ENCODE results near the gene IPO11. TPM values are rescaled to one million over a fixed set of nuclear protein-coding genes. Genes with fewer than 3 reads are reported as not detected.

The IPO11 gene
- 23.3 TPM for total RNA-seq
- 1 to 10 TPM; 3.7 to 9.5 (median 5.5) TPM for polyA plus RNA-seq

DNA sequence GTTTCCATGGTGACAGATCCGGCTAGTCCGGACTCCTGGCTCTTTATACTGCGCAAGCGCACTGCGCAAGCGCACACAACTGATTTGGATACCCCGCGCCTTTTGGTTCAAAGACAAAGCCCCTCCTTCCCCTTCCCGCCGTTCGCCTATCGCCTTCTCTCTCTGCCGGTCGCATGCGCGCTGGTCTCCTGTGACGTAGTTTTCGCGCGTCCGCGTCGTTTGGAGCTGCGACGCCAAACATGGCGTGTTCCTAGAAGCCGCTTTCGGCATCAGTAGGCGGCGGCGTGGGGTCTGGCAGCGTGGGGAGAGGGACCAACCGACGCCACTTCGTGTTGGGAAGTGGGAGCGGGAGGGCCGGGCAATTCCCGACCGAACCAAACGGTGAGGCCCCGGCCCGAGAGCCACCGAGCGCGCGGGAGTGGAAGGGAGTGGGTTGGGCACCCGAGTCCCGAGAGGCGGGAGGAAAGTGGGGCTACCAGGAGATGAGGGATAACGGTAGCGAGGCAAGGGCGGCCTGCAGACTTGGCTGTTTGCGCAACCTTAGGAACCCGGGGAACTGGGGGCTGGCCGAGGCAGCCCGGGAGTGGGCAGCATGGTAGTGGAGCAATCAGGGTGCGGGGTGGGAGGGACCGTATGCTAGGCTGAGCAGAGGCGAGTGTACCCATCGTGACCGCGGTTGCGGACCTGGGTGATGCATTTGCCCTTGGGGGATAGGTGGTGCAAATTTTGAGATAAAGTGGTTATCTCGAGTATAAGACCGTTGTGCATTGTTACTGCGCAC lies at the start of gene IPO11:
Gene IPO11 (plus strand): TSS at position 215 of the 781 bp plus-strand sequence. CDS start 24,517 bp downstream, outside the sequence.
- Mint-ChIP-seq H3K36me3 (peaks cover 4% of the 10 kb centered on the region), H3K27me3 (peaks cover 5% of the 10 kb centered on the region), H3K27ac (peak within 1 kb of the TSS; percentile 90 to 93 (median 92)), H3K9me3 (peaks cover 0 to 1% (median 0%) of the 10 kb centered on the region in 7 donors), H3K4me1 (peaks cover 18 to 29% (median 23%) of the 10 kb centered on the region in 4 donors), H3K4me3 (peak within 1 kb of the TSS; percentile 88 to 96 (median 94))
- H3K36me3 ChIP-seq (ENCODE audit: control insufficient read depth, insufficient read depth, low read length): peaks cover 3% of the 10 kb centered on the region
- peak within 1 kb of the TSS; percentile 95 for H3K4me3 ChIP-seq (ENCODE audit: low read depth, low read length)
- peak within 1 kb of the TSS; percentile 65 for H3K27ac ChIP-seq (ENCODE audit: insufficient read depth, low read length, poor library complexity, severe bottlenecking)
- peak; percentile 88 to 90 for ATAC-seq (ENCODE audit: low read depth in 2 of 2)
- peaks cover 17% of the 10 kb centered on the region for H3K4me1 ChIP-seq (ENCODE audit: control insufficient read depth, insufficient read depth, low read length, poor library complexity, severe bottlenecking)
- no peaks in the 10 kb centered on the region for H3K27me3 ChIP-seq (ENCODE audit: control insufficient read depth, insufficient read depth, low read length)
- no peaks in the 10 kb centered on the region for H3K9me3 ChIP-seq (ENCODE audit: control insufficient read depth in 2 of 2, low read length in 2 of 2)
- peak; percentile 98 to 99 (median 98) for DNase-seq

DNA sequence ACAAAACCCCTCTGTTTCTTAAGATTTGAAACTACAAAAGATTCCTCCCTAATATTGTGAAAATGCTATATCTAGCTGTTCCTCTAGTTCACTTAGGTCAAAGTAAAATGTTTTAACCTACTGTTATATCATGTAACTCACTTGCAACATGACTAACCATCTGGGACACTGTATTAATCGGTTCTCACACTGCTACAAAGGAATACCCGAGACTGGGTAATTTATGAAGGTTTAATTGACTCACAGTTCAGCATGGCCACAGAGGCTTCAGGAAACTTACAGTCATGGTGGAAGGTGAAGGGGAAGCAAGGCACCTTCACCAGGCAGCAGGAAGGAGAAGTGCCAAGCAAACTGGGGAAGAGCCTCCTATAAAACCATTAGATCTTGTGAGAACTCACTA lies 43.5 kb upstream of the IPO11 start:
- Mint-ChIP-seq H3K4me1 (peaks cover 0 to 9% (median 3%) of the 10 kb centered on the region in 4 donors), H3K36me3 (peaks cover 29% of the 10 kb centered on the region), H3K4me3 (no peak overlapping the region), H3K9me3 (no peaks in the 10 kb centered on the region), H3K27ac (peak overlapping the region; percentile 20 to 78 (median 59)), H3K27me3 (no peaks in the 10 kb centered on the region)
- H3K4me1 ChIP-seq (ENCODE audit: control insufficient read depth, insufficient read depth, low read length, poor library complexity, severe bottlenecking): no peaks in the 10 kb centered on the region
- no peak overlapping the region for H3K4me3 ChIP-seq (ENCODE audit: low read depth, low read length)
- no peak for DNase-seq
- ATAC-seq (ENCODE audit: low read depth in 2 of 2): no peak
- H3K27ac ChIP-seq (ENCODE audit: insufficient read depth, low read length, poor library complexity, severe bottlenecking): no peak overlapping the region
- H3K27me3 ChIP-seq (ENCODE audit: control insufficient read depth, insufficient read depth, low read length): no peaks in the 10 kb centered on the region
- peaks cover 73% of the 10 kb centered on the region for H3K36me3 ChIP-seq (ENCODE audit: control insufficient read depth, insufficient read depth, low read length)
- H3K9me3 ChIP-seq (ENCODE audit: control insufficient read depth in 2 of 2, low read length in 2 of 2): no peaks in the 10 kb centered on the region

DNA sequence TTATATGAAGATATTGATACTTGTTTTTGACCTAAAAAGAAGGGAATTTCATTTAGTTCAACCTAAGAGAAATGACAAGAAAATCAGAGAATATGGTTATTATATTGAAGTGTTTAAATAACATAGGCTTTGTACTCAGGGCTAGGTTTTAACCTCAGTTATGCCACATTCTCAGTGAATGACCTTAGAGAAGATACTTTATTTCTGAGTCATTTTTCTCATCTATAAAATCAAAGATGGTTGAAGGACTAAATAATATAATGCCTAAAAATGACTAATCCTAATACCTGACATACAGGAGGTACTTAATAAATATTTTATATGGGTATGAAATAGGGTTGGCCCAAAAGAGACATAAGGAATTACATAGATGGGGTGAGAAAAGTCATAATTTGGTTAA lies 41.2 kb upstream of the IPO11 start:
- no peaks in the 10 kb centered on the region for H3K9me3 ChIP-seq (ENCODE audit: control insufficient read depth in 2 of 2, low read length in 2 of 2)
- H3K27me3 ChIP-seq (ENCODE audit: control insufficient read depth, insufficient read depth, low read length): no peaks in the 10 kb centered on the region
- Mint-ChIP-seq H3K4me1 (peaks cover 0 to 7% (median 3%) of the 10 kb centered on the region in 4 donors), H3K27ac (no peak overlapping the region), H3K36me3 (peaks cover 29% of the 10 kb centered on the region), H3K4me3 (no peak overlapping the region), H3K9me3 (no peaks in the 10 kb centered on the region), H3K27me3 (no peaks in the 10 kb centered on the region)
- ATAC-seq (ENCODE audit: low read depth in 2 of 2): no peak
- no peaks in the 10 kb centered on the region for H3K4me1 ChIP-seq (ENCODE audit: control insufficient read depth, insufficient read depth, low read length, poor library complexity, severe bottlenecking)
- no peak overlapping the region for H3K4me3 ChIP-seq (ENCODE audit: low read depth, low read length)
- no peak for DNase-seq
- peaks cover 71% of the 10 kb centered on the region for H3K36me3 ChIP-seq (ENCODE audit: control insufficient read depth, insufficient read depth, low read length)
- no peak overlapping the region for H3K27ac ChIP-seq (ENCODE audit: insufficient read depth, low read length, poor library complexity, severe bottlenecking)

DNA sequence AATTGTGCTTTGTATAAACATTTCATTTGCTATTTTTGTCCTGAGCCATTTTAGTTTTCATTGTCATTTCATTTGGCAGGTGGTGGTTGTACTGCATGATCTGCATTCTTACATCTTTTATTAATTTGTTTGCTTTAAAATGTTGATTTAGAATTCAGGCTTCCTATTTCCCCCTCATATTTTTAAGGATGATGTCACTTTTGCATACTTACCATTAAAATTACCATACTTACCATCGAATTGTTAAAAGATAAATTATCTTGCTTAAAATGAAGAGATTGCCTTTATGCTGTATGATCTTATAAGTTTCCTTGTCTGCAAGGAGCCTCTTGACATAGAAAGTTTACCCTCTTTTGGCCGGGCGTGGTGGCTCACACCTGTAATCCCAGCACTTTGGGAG lies 40.0 kb upstream of the IPO11 start:
- Histone ChIP-seq H3K27me3 (ENCODE audit: control insufficient read depth, insufficient read depth, low read length) (no peaks in the 10 kb centered on the region), H3K4me1 (ENCODE audit: control insufficient read depth, insufficient read depth, low read length, poor library complexity, severe bottlenecking) (no peaks in the 10 kb centered on the region), H3K4me3 (ENCODE audit: low read depth, low read length) (no peak overlapping the region), H3K36me3 (ENCODE audit: control insufficient read depth, insufficient read depth, low read length) (peaks cover 79% of the 10 kb centered on the region), H3K9me3 (ENCODE audit: control insufficient read depth in 2 of 2, low read length in 2 of 2) (no peaks in the 10 kb centered on the region), H3K27ac (ENCODE audit: insufficient read depth, low read length, poor library complexity, severe bottlenecking) (no peak overlapping the region)
- Mint-ChIP-seq H3K27me3 (no peaks in the 10 kb centered on the region), H3K27ac (no peak overlapping the region), H3K4me3 (no peak overlapping the region), H3K9me3 (no peaks in the 10 kb centered on the region), H3K36me3 (peaks cover 25% of the 10 kb centered on the region), H3K4me1 (peaks cover 0 to 5% (median 2%) of the 10 kb centered on the region in 4 donors)
- no peak for DNase-seq
- no peak for ATAC-seq (ENCODE audit: low read depth in 2 of 2)

DNA sequence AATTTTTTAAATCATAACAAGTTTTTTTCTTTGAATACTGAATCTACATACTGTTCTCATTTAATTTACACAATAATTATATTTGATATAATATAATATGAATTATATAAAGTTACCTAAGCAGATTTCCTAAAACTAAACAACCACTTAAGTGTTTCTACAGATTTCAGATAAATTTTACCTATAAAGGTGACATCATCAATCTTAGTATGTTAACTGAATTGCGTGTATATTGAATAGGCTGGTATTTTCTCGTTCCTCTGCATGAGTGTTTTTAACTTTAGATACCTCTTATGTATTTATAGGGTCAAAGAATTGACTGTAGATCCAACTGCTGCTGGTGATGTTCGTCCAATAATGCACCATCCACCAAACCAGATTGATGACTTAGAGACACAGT lies 39.2 kb upstream of the IPO11 start:
- H3K9me3 Mint-ChIP-seq: no peaks in the 10 kb centered on the region
- Histone ChIP-seq H3K9me3 (ENCODE audit: control insufficient read depth in 2 of 2, low read length in 2 of 2) (no peaks in the 10 kb centered on the region), H3K4me1 (ENCODE audit: control insufficient read depth, insufficient read depth, low read length, poor library complexity, severe bottlenecking) (no peaks in the 10 kb centered on the region), H3K27me3 (ENCODE audit: control insufficient read depth, insufficient read depth, low read length) (no peaks in the 10 kb centered on the region), H3K27ac (ENCODE audit: insufficient read depth, low read length, poor library complexity, severe bottlenecking) (no peak overlapping the region), H3K4me3 (ENCODE audit: low read depth, low read length) (no peak overlapping the region), H3K36me3 (ENCODE audit: control insufficient read depth, insufficient read depth, low read length) (peaks cover 82% of the 10 kb centered on the region)
- H3K27ac Mint-ChIP-seq: peak overlapping the region in 2 of 3 donors; percentile 32 to 76
- no peak overlapping the region for H3K4me3 Mint-ChIP-seq
- ATAC-seq (ENCODE audit: low read depth in 2 of 2): no peak
- H3K36me3 Mint-ChIP-seq: peaks cover 32% of the 10 kb centered on the region
- H3K4me1 Mint-ChIP-seq: peaks cover 0 to 6% (median 3%) of the 10 kb centered on the region in 4 donors
- DNase-seq: no peak
- H3K27me3 Mint-ChIP-seq: no peaks in the 10 kb centered on the region

DNA sequence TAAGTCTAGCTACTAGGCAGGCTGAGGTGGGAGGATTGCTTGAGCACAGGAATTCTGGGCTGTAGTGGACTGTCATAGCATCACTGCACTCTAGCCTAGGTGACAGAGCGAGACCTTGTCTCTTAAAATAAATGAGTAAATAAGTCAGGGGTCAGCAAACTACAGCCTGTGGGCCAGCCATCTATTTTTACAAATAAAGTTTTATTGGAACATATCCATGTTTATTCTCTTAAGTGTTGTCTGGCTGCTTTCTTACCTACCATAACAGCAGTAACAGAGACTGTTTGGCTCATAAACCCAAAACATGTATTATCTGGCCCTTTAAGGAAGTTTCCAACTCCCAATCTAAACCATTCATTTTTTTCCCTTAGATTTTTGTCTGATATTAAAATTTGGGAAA lies 38.5 kb upstream of the IPO11 start:
- no peak overlapping the region for H3K27ac ChIP-seq (ENCODE audit: insufficient read depth, low read length, poor library complexity, severe bottlenecking)
- Mint-ChIP-seq H3K36me3 (peaks cover 34% of the 10 kb centered on the region), H3K27me3 (no peaks in the 10 kb centered on the region), H3K4me1 (peaks cover 0 to 6% (median 2%) of the 10 kb centered on the region in 4 donors), H3K9me3 (no peaks in the 10 kb centered on the region), H3K4me3 (no peak overlapping the region), H3K27ac (no peak overlapping the region)
- no peaks in the 10 kb centered on the region for H3K9me3 ChIP-seq (ENCODE audit: control insufficient read depth in 2 of 2, low read length in 2 of 2)
- DNase-seq (no peak), ATAC-seq (ENCODE audit: low read depth in 2 of 2) (no peak)
- H3K4me3 ChIP-seq (ENCODE audit: low read depth, low read length): no peak overlapping the region
- H3K4me1 ChIP-seq (ENCODE audit: control insufficient read depth, insufficient read depth, low read length, poor library complexity, severe bottlenecking): no peaks in the 10 kb centered on the region
- H3K27me3 ChIP-seq (ENCODE audit: control insufficient read depth, insufficient read depth, low read length): no peaks in the 10 kb centered on the region
- H3K36me3 ChIP-seq (ENCODE audit: control insufficient read depth, insufficient read depth, low read length): peaks cover 86% of the 10 kb centered on the region

DNA sequence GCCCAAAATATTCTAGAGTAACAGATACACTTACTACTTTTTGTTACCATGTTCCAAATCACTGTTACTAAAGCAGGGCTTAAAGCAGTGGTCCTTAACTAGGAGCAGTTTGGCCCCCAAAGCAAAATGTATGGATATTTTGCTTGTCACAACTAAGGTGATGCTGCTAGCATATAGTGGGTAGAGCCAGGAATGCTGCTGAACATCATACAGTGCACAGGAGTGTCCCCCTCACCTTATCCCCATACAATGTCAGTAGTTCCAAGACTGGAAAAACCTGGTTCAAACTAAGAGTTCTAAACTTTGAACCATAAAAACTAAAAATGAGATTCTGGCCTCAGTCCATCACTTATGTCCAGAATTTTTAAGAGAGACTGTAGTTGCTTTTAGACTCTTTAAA lies 36.9 kb upstream of the IPO11 start:
- no peak overlapping the region for H3K4me3 ChIP-seq (ENCODE audit: low read depth, low read length)
- H3K27me3 ChIP-seq (ENCODE audit: control insufficient read depth, insufficient read depth, low read length): no peaks in the 10 kb centered on the region
- no peak for DNase-seq
- no peaks in the 10 kb centered on the region for H3K4me1 ChIP-seq (ENCODE audit: control insufficient read depth, insufficient read depth, low read length, poor library complexity, severe bottlenecking)
- no peak overlapping the region for H3K4me3 Mint-ChIP-seq
- peaks cover 36% of the 10 kb centered on the region for H3K36me3 Mint-ChIP-seq
- H3K27me3 Mint-ChIP-seq: no peaks in the 10 kb centered on the region
- no peak overlapping the region for H3K27ac ChIP-seq (ENCODE audit: insufficient read depth, low read length, poor library complexity, severe bottlenecking)
- H3K4me1 Mint-ChIP-seq: peaks cover 0 to 5% (median 3%) of the 10 kb centered on the region in 4 donors
- peaks cover 86% of the 10 kb centered on the region for H3K36me3 ChIP-seq (ENCODE audit: control insufficient read depth, insufficient read depth, low read length)
- H3K9me3 Mint-ChIP-seq: no peaks in the 10 kb centered on the region
- H3K9me3 ChIP-seq (ENCODE audit: control insufficient read depth in 2 of 2, low read length in 2 of 2): no peaks in the 10 kb centered on the region
- no peak for ATAC-seq (ENCODE audit: low read depth in 2 of 2)
- peak overlapping the region in 1 of 3 donors; percentile 44 for H3K27ac Mint-ChIP-seq

DNA sequence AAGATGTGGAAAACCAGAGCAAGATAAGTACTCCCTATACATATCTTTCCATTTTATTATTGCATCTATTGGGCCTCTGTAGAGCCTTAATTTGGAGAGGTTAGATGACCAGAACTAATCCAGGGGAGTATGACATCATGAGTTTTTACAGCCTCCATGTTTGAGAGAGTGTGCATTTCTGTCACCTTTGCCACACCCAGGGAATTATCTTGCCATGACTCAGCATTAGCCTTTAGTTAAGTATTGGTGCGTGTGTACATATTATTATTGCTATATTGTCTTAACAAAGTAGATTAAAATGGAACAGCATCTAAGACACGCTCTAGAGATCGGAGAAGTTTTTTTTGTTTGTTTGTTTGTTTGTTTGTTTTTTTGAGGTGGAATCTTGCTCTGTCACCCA lies 36.5 kb upstream of the IPO11 start:
- Histone ChIP-seq H3K4me3 (ENCODE audit: low read depth, low read length) (no peak overlapping the region), H3K36me3 (ENCODE audit: control insufficient read depth, insufficient read depth, low read length) (peaks cover 86% of the 10 kb centered on the region), H3K9me3 (ENCODE audit: control insufficient read depth in 2 of 2, low read length in 2 of 2) (no peaks in the 10 kb centered on the region), H3K4me1 (ENCODE audit: control insufficient read depth, insufficient read depth, low read length, poor library complexity, severe bottlenecking) (no peaks in the 10 kb centered on the region), H3K27me3 (ENCODE audit: control insufficient read depth, insufficient read depth, low read length) (no peaks in the 10 kb centered on the region), H3K27ac (ENCODE audit: insufficient read depth, low read length, poor library complexity, severe bottlenecking) (no peak overlapping the region)
- H3K4me1 Mint-ChIP-seq: peaks cover 0 to 6% (median 2%) of the 10 kb centered on the region in 4 donors
- no peak overlapping the region for H3K4me3 Mint-ChIP-seq
- H3K27me3 Mint-ChIP-seq: no peaks in the 10 kb centered on the region
- DNase-seq (no peak), ATAC-seq (ENCODE audit: low read depth in 2 of 2) (no peak)
- H3K36me3 Mint-ChIP-seq: peaks cover 38% of the 10 kb centered on the region
- H3K27ac Mint-ChIP-seq: peak overlapping the region in 1 of 3 donors; percentile 44
- no peaks in the 10 kb centered on the region for H3K9me3 Mint-ChIP-seq

Data from CD4-positive, CD25-positive, alpha-beta regulatory T cell (primary cell).